Spinal cord (tissue), 10 donors: ENCODE data around the gene COG7. TPM values are rescaled to one million over a fixed set of nuclear protein-coding genes. Genes with fewer than 3 reads are reported as not detected.
A peak's percentile ranks its signal among the peaks of the same experiment; 100 is the strongest.

ENCODE experiments used
- DNase-seq, 6 donors: peaks; one replicate each; pipeline versions ENCODE4 v3.0.0 to v3.0.0-alpha.2; 2013 to 2015; ENCODE audit warnings: low spot score in 6 of 6, low read depth in 4 of 6
- H3K27ac ChIP-seq: one replicate; pipeline ENCODE4 v1.5.1; 2013; ENCODE audit warnings: low read depth, low read length, control low read depth
- H3K27me3 ChIP-seq: one replicate; pipeline ENCODE4 v1.6.1; 2013; ENCODE audit warnings: low read length; ENCODE audit not compliant: control insufficient read depth, insufficient read depth
- H3K36me3 ChIP-seq: one replicate; pipeline ENCODE4 v1.6.1; 2013; ENCODE audit warnings: low read length; ENCODE audit not compliant: control insufficient read depth, insufficient read depth
- H3K4me1 ChIP-seq: one replicate; pipeline ENCODE4 v1.6.1; 2013; ENCODE audit warnings: low read length; ENCODE audit not compliant: control insufficient read depth, insufficient read depth
- H3K4me3 ChIP-seq: one replicate; pipeline ENCODE4 v1.5.1; 2013; ENCODE audit warnings: low read depth, low read length, control low read depth
- H3K9me3 ChIP-seq: one replicate; pipeline ENCODE4 v1.6.1; 2013; ENCODE audit warnings: low read length; ENCODE audit not compliant: control insufficient read depth, insufficient read depth
- WGBS: methylation state at CpG from one replicate; pipeline ENCODE4 v1.1.5; 2013; ENCODE audit warnings: missing lambda C conversion rate; ENCODE audit not compliant: insufficient coverage; 5-methylcytosine and 5-hydroxymethylcytosine counted together
- long read RNA-seq, 4 donors: transcript quantifications; one replicate each; lab custom pipeline, GENCODE V29; 2026
- polyA plus RNA-seq, 2 donors: library from polyadenylated mRNA; unstranded; fragments of 120-200 nt; gene quantifications; one replicate each; pipeline ENCODE4 v1.2.1, GENCODE V29; 2013; ENCODE audit not compliant: insufficient read length in 2 of 2
- total RNA-seq, 2 donors: library from RNA; depleted of rRNA in 1 of 2; stranded (reverse); fragments of 120-200 nt in 1 of 2; fragments of >200 nt in 1 of 2; gene quantifications; one replicate each; pipeline versions ENCODE4 v1.2.3 to v1.2.4, GENCODE V29; 2013 to 2014
- donor health status: healthy.

The COG7 gene
- total RNA-seq (10 to 100 TPM; 25.7 to 30.2 TPM), polyA plus RNA-seq (10 to 100 TPM; 25.3 to 41.0 TPM)
- long read RNA-seq, donor 1, partial matches to known transcripts: 0 of 1 reads
- long read RNA-seq, donor 1, other reads (novel, unspliced or antisense): 0 of 1 reads
- long read RNA-seq, donor 2, partial matches to known transcripts: 0 of 3 reads
- long read RNA-seq, donor 2, other reads (novel, unspliced or antisense): 0 of 3 reads
- long read RNA-seq, donor 3, partial matches to known transcripts: 0 of 3 reads
- long read RNA-seq, donor 3, other reads (novel, unspliced or antisense): 0 of 3 reads
- long read RNA-seq, donor 4, partial matches to known transcripts: 0 of 2 reads
- long read RNA-seq, donor 4, other reads (novel, unspliced or antisense): 0 of 2 reads

DNA sequence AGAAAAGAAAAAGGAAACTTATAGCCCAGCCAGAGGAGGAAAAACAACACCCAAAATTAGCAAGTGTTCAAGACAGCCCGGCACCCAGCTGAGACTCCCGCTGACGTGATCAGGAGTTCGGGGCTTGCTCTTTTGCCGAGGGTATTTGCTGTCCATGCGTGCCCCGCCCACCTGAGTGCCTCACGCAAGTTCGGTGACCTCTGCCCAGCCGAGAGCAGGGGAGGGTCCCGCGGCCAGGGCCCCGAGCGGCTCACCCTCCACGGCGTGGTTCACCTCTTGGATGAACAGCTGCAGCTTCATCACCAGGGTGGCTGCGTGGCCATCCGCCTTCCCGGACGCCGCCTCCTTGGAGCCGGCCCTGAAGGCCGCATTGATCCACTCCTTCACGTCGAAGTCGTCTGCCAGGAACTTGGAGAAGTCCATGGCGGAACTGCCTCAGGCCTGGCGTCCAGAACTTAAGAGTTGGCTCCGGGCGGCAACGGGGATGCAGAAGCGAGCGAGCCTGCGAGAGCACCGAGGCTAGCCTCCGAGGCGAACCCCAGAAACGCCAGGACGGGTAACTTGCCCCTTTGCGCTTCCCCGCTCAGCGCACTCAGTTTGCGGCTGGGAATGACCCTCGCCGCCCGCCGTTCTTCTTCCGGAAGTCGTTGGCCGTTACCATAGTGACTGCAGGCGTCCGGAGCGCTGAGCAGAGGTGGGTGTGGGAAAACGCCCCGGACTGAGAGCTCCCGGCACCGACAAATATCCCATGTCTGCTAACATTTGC, at the start of gene COG7:
TSS of gene COG7 (minus strand) at position 618 of the 766 bp plus-strand sequence. CDS start at position 423, 195 bp downstream.
- Histone ChIP-seq H3K4me1 (peaks cover 8% of the 10 kb centered on the region), H3K27ac (peak within 1 kb of the TSS; percentile 82), H3K36me3 (peaks cover 16% of the 10 kb centered on the region), H3K4me3 (peak within 1 kb of the TSS; percentile 72), H3K27me3 (no peaks in the 10 kb centered on the region), H3K9me3 (no peaks in the 10 kb centered on the region)
- under 1% methylated on average over 57 of the region's 57 CpGs for WGBS
- DNase-seq: peak; percentile 74 to 96 (median 88)

DNA sequence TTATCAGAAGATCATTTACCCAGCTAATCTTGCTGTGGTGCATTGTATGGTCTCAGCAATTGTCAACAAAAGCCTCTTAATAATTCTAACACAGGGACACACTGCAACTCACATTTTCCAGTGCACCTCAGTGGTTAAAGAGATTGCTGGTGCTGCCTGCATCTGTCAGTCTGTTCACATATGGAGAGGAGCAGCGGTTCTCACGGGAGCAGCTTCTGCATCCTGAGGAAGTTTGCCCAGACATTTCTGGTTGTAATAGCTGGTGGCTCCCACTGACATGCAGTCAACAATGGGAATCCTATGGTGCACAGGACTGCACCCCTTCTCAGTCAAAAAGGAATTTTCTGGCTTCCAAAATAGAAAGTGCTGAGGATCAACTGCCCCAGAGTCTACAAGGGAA, 49.5 kb upstream of the COG7 start:
- 61% methylated on average over 2 of the region's 2 CpGs for WGBS
- peaks cover 28% of the 10 kb centered on the region for H3K4me1 ChIP-seq
- no peak overlapping the region for H3K4me3 ChIP-seq

DNA sequence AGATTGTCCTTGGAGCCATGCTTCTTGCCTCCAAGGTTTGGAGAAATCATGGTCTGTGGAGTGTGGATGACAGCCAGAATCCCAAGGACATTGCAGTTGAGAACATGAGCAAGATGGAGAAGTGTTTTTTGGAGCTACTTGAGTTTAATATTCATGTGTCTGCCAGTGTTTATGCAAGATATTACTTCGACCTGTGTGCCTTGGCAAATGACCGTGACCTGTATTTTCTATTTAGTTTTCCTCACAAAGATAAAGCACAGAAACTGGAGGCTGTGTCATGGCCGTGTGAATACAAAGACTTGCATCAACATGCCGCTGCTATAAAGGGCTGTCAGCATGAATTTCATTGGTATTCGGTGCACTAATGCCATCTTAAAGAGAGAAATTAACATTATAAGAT, 48.3 kb upstream of the COG7 start:
- H3K4me1 ChIP-seq: peaks cover 24% of the 10 kb centered on the region
- peaks cover 18% of the 10 kb centered on the region for H3K36me3 ChIP-seq
- H3K4me3 ChIP-seq: no peak overlapping the region
- no peak for DNase-seq
- no peak overlapping the region for H3K27ac ChIP-seq
- no peaks in the 10 kb centered on the region for H3K9me3 ChIP-seq
- H3K27me3 ChIP-seq: no peaks in the 10 kb centered on the region
- 38% methylated on average over 2 of the region's 5 CpGs for WGBS

More for the DNA sequence above, 49.5 kb upstream of the COG7 start:
- Histone ChIP-seq H3K36me3 (peaks cover 15% of the 10 kb centered on the region), H3K27me3 (no peaks in the 10 kb centered on the region), H3K27ac (no peak overlapping the region), H3K9me3 (no peaks in the 10 kb centered on the region)
- peak in 1 of 6 donors; percentile 29 for DNase-seq

DNA sequence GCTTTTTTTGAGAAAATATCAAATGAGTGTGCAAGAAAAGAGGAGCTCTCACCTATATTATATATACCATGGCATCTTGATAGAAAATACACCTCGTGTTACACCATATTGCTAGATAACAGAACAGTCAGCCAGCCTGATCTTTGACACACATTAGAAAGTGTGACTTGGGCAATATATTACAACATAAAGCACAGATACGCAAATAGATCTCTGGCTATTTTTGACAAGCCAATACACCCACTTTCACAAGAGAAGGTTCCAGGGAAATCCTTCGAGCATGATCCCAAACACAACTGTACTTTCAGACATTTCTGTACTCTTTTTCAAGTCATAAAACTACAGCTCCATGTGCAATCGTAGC, 47.9 kb upstream of the COG7 start:
- WGBS: 81% methylated on average over 3 of the region's 4 CpGs
- Histone ChIP-seq H3K27me3 (no peaks in the 10 kb centered on the region), H3K27ac (no peak overlapping the region), H3K36me3 (peaks cover 22% of the 10 kb centered on the region), H3K4me1 (peaks cover 24% of the 10 kb centered on the region), H3K9me3 (no peaks in the 10 kb centered on the region), H3K4me3 (no peak overlapping the region)
- DNase-seq: no peak

DNA sequence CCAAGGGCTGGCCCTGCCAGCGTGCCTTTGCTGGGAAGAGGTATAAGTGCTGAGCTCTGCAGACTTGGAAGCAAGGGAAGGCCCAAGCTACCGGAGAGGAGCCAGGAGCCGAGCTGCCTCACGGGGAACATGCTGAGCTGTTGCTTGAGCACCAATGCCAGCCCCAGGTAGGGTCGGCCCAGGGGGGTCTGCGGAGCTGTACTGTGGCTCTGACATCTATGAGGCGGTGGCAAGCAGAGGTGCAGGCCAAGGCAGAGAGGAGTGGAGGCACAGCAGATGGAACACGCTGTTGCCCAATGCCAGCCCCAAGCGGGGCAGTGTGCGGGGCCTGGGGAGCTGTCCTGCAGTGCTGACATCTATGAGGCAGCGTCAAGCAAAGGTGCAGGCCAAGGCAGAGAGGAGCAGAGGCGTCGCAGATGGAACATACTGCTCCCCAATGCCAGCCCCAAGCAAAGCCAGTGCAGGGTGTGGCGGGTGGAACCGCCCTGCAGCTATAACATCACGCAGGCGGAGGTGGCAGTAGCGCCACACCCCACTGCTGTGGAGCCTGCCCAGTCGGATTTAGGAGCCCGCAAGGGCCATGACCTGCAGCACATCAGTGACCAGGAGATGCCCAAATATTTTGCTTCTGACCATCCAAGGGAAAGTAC, 47.3 kb upstream of the COG7 start:
- Histone ChIP-seq H3K4me1 (peaks cover 24% of the 10 kb centered on the region), H3K9me3 (no peaks in the 10 kb centered on the region), H3K27ac (no peak overlapping the region), H3K27me3 (no peaks in the 10 kb centered on the region), H3K4me3 (no peak overlapping the region), H3K36me3 (peaks cover 27% of the 10 kb centered on the region)
- no peak for DNase-seq
- 95% methylated on average over 16 of the region's 20 CpGs for WGBS

DNA sequence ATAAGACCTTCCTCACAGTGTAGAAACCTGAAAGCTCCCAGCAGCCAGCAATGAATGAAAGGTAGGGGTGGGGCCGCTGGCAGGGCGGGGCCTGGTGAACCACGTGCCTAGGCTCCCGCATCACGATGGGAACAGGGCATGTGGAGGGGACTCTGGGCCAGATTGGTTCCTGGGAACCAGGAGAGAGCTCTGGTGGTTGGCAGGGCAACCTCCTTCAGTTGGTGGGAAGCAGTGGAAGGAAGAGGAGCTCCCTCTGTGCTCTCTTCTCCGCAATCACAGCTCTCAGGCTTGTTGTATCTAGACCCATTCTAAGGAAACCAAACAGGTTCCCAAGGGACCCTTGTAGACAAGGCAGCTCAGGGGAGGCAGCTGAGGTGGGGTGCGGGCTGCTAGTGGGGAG, 46.8 kb upstream of the COG7 start:
- no peak for DNase-seq
- H3K27ac ChIP-seq: no peak overlapping the region
- H3K4me3 ChIP-seq: no peak overlapping the region
- H3K4me1 ChIP-seq: peaks cover 21% of the 10 kb centered on the region
- 84% methylated on average over 6 of the region's 7 CpGs for WGBS
- no peaks in the 10 kb centered on the region for H3K9me3 ChIP-seq
- H3K36me3 ChIP-seq: peaks cover 29% of the 10 kb centered on the region
- no peaks in the 10 kb centered on the region for H3K27me3 ChIP-seq

DNA sequence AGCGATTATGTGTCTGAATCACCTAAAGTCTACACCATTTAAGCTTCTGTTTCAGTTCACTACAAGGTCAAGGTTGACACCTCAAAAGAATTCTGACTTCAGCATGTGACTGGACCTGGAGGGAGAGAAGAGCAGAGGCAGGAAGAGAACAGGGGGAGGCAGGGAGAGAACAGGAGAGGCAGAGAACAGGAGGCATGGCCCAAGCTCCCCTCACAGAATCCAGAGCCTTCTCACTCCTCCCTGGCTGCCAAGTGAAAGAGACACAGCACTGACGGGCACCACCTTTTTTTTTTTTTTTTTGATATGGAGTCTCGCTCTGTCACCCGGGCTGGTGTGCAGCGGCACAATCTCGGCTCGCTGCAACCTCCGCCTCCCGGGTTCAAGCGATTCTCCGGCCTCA, 45.9 kb upstream of the COG7 start:
- 96% methylated on average over 9 of the region's 11 CpGs for WGBS
- H3K4me1 ChIP-seq: peaks cover 11% of the 10 kb centered on the region
- H3K4me3 ChIP-seq: no peak overlapping the region
- no peak overlapping the region for H3K27ac ChIP-seq
- no peaks in the 10 kb centered on the region for H3K9me3 ChIP-seq
- DNase-seq: no peak
- H3K27me3 ChIP-seq: no peaks in the 10 kb centered on the region
- peaks cover 39% of the 10 kb centered on the region for H3K36me3 ChIP-seq

DNA sequence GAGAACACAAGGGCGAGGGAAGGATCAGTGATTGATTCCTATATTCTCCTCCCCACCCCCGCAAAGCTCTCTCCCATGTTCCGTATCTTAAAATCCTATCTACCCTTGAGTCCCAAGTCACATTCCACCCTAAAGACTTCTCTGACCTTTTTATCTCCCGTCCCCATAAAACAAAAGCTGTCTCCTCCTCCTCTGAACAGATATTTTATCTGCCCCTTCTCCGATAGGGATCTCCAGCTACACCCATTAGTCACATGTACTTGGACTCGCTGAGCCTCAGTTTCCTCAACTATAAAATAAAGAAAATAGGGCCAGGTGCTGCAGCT, 44.5 kb upstream of the COG7 start:
- Histone ChIP-seq H3K4me3 (no peak overlapping the region), H3K27me3 (no peaks in the 10 kb centered on the region), H3K4me1 (peaks cover 10% of the 10 kb centered on the region), H3K27ac (no peak overlapping the region), H3K36me3 (peaks cover 52% of the 10 kb centered on the region), H3K9me3 (no peaks in the 10 kb centered on the region)
- no peak for DNase-seq
- 93% methylated on average over 5 of the region's 6 CpGs for WGBS

DNA sequence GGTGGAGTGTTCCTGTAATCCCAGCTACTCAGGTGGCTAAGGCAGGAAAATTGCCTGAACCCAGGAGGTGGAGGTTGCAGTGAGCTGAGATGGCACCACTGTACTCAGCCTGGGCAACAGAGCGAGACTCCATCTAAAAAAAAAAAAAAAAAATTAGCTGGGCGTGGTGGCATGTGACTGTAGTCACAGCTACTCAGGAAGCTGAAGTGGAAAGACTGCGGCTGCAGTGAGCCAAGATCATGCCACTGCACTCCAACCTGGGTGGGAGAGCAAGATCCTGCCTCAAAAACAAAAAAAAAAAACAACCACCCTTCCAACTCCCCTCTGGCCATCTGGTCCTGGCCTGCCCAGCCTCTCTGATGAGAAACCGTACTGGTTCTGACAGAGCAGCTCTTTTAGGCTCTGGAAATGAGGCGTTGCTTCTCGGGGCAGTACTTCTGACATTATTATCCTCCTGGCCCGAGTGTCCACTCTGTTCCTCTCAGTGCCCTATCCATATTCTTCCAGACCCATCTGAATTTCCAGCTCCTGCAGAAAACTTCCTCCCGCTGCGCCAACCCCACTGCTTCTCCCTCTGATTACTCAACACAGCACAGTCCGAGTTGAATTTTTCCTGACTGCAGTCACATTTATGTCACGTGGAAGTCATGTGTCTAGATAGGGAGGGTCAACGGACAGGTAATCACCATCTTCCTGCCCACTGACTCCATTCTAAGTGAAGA, 44.0 kb upstream of the COG7 start:
- no peak overlapping the region for H3K4me3 ChIP-seq
- no peak for DNase-seq
- H3K27ac ChIP-seq: no peak overlapping the region
- H3K27me3 ChIP-seq: no peaks in the 10 kb centered on the region
- peaks cover 57% of the 10 kb centered on the region for H3K36me3 ChIP-seq
- WGBS: 82% methylated on average over 7 of the region's 12 CpGs
- no peaks in the 10 kb centered on the region for H3K9me3 ChIP-seq
- H3K4me1 ChIP-seq: peaks cover 10% of the 10 kb centered on the region
